ENCODE measurements around the gene RFWD3. TPM values are rescaled to one million over a fixed set of nuclear protein-coding genes. Genes with fewer than 3 reads are reported as not detected.
A peak's percentile ranks its signal among the peaks of the same experiment; 100 is the strongest.

The RFWD3 gene
- total and polyA plus RNA-seq, 2 of the 13 experiments (the other 11 are each of a cell fraction or from before 2014, with no cell fraction given) = 23.4 to 62.6 TPM

DNA sequence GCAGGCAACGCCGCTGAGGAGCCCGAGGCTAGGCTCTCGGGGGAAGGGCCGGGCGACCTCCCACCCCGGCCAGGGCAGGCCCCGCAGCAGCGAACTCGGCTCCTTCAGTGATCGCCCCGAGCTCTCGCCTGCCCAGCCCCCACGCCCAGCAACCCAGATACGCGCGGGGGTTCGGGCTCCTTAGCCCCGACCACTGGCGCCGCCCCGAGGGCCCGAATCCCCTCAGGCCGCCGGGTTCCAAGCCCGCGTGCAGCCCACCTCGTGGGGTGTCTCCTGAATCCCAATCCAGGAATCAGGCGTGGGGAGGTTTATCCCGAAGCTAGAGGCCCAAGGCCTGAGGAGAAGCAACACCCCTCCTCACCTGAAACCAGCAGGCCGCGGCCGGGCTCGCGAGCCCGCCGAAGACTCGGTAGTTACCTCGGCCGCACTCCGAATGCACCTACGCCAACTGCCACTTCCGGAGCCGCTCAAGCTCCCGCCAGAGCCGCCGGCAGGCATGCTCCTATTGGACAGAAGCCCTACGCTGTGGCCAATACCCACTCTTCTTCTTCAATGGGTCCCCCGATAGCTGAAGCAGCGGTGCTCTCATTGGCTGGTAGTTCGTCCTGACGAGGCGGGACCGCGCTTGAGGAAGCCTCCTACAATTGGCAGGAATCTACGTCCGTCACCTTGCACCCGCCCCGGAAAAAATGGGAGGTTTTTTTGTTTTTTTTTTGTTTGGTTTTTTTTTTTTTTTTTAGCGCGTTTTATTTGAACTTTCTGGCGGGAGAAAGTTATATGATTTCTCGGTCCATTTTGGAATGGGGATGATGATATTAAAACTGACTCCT, at the start of gene RFWD3 (continued):
- TF ChIP-seq, protein P1, sequence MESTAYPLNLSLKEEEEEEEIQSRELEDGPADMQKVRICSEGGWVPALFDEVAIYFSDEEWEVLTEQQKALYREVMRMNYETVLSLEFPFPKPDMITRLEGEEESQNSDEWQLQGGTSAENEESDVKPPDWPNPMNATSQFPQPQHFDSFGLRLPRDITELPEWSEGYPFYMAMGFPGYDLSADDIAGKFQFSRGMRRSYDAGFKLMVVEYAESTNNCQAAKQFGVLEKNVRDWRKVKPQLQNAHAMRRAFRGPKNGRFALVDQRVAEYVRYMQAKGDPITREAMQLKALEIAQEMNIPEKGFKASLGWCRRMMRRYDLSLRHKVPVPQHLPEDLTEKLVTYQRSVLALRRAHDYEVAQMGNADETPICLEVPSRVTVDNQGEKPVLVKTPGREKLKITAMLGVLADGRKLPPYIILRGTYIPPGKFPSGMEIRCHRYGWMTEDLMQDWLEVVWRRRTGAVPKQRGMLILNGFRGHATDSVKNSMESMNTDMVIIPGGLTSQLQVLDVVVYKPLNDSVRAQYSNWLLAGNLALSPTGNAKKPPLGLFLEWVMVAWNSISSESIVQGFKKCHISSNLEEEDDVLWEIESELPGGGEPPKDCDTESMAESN (CRISPR knock-in tag; conservative IDR thresholded peaks at IDR 0.05) = no peak; the same call in 1 of the 2 replicates
- TF ChIP-seq ZNF33A (CRISPR knock-in tag; IDR thresholded peaks at IDR 0.05; ENCODE audit: borderline replicate concordance) (no peak; the same call in 1 of the 2 replicates), ZBTB21 (CRISPR knock-in tag; IDR thresholded peaks at IDR 0.05) (no peak), ZNF777 (CRISPR knock-in tag; IDR thresholded peaks at IDR 0.05) (peak; percentile 38; the same call in 1 of the 2 replicates), TOE1 (CRISPR knock-in tag; IDR thresholded peaks at IDR 0.05) (no peak), HCFC1 (IDR thresholded peaks at IDR 0.05; ENCODE audit: low read depth, low read length) (peak; percentile 56), ZNF225 (CRISPR knock-in tag; IDR thresholded peaks at IDR 0.05) (peak; percentile 86; the same call in 1 of the 2 replicates), TP53 (CRISPR knock-in tag; conservative IDR thresholded peaks at IDR 0.05) (0 out of 2 replicates have a peak, but pooled peaks have one; percentile 57), ZNF24 (IDR thresholded peaks at IDR 0.05) (no peak), ZNF143 (CRISPR knock-in tag; IDR thresholded peaks at IDR 0.05) (peak; percentile 49; the same call in 1 of the 2 replicates), ZFP1 (CRISPR knock-in tag; IDR thresholded peaks at IDR 0.05) (no peak), HOXA3 (CRISPR knock-in tag; IDR thresholded peaks at IDR 0.05) (peak; percentile 72), TBL1XR1 (IDR thresholded peaks at IDR 0.05; ENCODE audit: borderline replicate concordance, low read length, partially characterized antibody) (no peak), AGO2 (optimal IDR thresholded peaks at IDR 0.05; ENCODE audit: low read depth, low read length) (peak; percentile 91)
- TF ChIP-seq, protein P2, sequence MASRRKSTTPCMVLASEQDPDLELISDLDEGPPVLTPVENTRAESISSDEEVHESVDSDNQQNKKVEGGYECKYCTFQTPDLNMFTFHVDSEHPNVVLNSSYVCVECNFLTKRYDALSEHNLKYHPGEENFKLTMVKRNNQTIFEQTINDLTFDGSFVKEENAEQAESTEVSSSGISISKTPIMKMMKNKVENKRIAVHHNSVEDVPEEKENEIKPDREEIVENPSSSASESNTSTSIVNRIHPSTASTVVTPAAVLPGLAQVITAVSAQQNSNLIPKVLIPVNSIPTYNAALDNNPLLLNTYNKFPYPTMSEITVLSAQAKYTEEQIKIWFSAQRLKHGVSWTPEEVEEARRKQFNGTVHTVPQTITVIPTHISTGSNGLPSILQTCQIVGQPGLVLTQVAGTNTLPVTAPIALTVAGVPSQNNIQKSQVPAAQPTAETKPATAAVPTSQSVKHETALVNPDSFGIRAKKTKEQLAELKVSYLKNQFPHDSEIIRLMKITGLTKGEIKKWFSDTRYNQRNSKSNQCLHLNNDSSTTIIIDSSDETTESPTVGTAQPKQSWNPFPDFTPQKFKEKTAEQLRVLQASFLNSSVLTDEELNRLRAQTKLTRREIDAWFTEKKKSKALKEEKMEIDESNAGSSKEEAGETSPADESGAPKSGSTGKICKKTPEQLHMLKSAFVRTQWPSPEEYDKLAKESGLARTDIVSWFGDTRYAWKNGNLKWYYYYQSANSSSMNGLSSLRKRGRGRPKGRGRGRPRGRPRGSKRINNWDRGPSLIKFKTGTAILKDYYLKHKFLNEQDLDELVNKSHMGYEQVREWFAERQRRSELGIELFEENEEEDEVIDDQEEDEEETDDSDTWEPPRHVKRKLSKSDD (CRISPR knock-in tag; IDR thresholded peaks at IDR 0.05; ENCODE audit: low read depth) = peak; percentile 17; the same call in 1 of the 2 replicates
- TF ChIP-seq, protein P3, sequence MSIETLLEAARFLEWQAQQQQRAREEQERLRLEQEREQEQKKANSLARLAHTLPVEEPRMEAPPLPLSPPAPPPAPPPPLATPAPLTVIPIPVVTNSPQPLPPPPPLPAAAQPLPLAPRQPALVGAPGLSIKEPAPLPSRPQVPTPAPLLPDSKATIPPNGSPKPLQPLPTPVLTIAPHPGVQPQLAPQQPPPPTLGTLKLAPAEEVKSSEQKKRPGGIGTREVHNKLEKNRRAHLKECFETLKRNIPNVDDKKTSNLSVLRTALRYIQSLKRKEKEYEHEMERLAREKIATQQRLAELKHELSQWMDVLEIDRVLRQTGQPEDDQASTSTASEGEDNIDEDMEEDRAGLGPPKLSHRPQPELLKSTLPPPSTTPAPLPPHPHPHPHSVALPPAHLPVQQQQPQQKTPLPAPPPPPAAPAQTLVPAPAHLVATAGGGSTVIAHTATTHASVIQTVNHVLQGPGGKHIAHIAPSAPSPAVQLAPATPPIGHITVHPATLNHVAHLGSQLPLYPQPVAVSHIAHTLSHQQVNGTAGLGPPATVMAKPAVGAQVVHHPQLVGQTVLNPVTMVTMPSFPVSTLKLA (IDR thresholded peaks at IDR 0.05) = peak; percentile 28; the same call in 1 of the 2 replicates
- TF ChIP-seq, protein P4, sequence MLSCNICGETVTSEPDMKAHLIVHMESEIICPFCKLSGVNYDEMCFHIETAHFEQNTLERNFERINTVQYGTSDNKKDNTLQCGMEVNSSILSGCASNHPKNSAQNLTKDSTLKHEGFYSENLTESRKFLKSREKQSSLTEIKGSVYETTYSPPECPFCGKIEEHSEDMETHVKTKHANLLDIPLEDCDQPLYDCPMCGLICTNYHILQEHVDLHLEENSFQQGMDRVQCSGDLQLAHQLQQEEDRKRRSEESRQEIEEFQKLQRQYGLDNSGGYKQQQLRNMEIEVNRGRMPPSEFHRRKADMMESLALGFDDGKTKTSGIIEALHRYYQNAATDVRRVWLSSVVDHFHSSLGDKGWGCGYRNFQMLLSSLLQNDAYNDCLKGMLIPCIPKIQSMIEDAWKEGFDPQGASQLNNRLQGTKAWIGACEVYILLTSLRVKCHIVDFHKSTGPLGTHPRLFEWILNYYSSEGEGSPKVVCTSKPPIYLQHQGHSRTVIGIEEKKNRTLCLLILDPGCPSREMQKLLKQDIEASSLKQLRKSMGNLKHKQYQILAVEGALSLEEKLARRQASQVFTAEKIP (CRISPR knock-in tag; IDR thresholded peaks at IDR 0.05; ENCODE audit: borderline replicate concordance) = no peak
- TF ChIP-seq, protein P5, sequence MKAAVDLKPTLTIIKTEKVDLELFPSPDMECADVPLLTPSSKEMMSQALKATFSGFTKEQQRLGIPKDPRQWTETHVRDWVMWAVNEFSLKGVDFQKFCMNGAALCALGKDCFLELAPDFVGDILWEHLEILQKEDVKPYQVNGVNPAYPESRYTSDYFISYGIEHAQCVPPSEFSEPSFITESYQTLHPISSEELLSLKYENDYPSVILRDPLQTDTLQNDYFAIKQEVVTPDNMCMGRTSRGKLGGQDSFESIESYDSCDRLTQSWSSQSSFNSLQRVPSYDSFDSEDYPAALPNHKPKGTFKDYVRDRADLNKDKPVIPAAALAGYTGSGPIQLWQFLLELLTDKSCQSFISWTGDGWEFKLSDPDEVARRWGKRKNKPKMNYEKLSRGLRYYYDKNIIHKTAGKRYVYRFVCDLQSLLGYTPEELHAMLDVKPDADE (CRISPR knock-in tag; IDR thresholded peaks at IDR 0.05) = no peak
- TF ChIP-seq, protein P6, sequence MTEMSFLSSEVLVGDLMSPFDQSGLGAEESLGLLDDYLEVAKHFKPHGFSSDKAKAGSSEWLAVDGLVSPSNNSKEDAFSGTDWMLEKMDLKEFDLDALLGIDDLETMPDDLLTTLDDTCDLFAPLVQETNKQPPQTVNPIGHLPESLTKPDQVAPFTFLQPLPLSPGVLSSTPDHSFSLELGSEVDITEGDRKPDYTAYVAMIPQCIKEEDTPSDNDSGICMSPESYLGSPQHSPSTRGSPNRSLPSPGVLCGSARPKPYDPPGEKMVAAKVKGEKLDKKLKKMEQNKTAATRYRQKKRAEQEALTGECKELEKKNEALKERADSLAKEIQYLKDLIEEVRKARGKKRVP (CRISPR knock-in tag; IDR thresholded peaks at IDR 0.05) = 0 out of 4 replicates have a peak, but pooled peaks of 1 of the 2 experiments have one; percentile 39

Measured in HepG2 (cell line).